DMS 273 treated with DMSO at 0.1 percent for 48 hours (cell line): ENCODE data around the gene SUGCT.
"Not testable (repeated sequence)": the region's sequence is repeated elsewhere in the genome, so short reads cannot be mapped to it uniquely, and the experiment has no call there.

ENCODE experiments used
- DNase-seq: peaks from one replicate; lab custom pipeline; 2025; lab: John Stamatoyannopoulos, UW

SUGCT gene

DNA sequence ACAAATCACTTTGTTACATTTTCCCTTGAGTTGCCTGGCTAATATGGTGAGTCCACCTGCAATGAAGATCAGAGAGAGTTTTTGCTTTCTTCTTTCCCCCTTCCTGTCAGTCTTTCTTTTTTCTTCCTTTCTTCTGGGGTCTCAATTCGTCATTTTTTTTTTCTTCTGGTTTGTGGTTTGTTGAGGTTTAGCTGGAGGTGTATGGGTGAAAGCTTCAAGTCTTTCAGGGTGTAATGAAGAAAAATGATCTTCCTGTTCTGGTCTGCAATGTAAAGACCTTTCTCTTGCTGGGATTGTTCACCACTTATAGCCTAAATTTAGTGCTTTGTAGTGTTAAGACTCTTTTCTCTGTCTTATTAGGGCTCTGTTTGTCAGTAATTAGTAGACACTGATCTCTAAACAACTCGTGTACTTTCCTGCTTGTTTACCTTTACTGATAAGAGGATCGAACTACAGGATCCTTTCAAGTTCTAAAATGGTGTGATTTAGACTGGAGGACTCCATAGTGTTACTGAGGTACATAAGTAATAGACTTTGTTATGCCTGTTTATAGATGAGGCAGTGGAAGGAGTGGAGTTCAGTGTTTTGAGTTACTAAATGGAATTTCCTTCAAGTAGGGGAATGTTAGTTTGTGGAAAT lies 129.1 kb downstream of the SUGCT start:
- no peak for DNase-seq

DNA sequence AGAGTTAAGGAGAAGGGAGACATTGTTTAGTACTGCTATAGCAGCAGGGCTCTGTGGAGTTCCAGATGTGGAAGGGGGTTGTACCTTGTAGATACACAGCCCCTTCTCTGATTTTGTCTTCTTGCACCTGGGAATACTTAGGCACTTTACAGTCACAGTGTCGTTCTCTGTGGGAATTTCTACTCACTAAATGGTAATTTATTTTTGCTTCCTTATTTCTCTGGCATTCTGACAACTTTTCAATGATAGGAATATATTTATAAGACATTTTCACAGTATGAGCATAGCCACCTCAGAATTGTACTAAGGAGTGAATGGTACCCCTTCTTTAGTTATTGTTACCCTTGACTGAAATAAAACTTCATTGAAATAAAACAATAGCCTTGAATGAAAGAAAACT lies 132.8 kb downstream of the SUGCT start:
- DNase-seq = no peak

DNA sequence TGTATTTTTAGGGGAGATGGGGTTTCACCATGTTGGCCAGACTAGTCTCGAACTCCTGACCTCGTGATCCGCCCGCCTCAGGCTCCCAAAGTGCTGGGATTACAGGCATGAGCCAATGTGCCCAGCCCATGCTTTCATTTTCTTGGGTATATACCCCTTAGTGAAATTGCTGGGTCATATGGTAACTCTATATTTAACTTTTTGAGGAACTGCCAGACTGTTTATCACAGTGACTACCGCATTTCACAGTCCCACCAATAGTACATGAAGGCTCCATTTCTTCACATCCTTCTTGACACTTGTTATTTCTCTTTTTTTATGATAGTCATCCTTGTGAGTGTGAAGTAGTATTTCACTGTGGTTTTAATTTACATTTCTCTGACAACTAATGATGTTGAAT lies 134.0 kb downstream of the SUGCT start:
- not testable (repeated sequence) for DNase-seq

DNA sequence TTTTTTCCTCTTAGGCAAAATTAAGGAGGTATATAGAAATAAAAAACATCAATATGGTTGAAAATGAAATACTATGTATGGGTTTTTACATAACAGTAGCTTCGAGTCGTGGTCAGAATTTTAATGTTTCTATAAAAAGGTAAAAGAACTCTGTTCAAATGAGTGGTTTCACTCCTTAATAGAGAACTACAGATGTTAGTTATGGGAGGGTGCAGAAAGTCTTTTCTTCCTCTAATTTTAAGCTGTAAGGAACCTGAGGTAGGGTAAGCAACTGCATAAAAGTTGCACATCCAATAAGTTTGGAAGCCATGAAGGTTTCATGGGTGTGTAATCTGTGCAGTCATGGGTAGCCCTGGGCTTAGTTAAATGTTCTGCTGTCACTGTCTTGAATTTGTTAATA lies 141.3 kb downstream of the SUGCT start:
- DNase-seq = no peak

DNA sequence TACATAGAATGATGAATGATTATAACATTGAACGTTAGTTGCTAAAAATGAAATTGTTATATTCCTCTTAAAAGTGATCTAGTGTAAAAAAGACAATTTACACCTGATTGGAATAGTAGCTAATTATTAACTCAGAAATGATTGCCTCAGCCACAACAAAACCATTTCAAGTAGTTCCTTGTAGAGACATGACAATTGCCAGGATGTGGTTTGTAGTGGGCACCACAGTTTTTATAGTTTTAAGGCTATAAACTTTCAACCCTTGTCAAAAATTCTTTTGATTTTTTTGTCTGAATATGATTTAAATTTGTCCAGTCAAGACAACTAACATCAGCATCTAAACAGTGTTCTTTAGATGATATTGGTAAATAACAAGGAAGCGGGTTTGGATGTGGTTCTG lies 145.2 kb downstream of the SUGCT start:
- no peak for DNase-seq

DNA sequence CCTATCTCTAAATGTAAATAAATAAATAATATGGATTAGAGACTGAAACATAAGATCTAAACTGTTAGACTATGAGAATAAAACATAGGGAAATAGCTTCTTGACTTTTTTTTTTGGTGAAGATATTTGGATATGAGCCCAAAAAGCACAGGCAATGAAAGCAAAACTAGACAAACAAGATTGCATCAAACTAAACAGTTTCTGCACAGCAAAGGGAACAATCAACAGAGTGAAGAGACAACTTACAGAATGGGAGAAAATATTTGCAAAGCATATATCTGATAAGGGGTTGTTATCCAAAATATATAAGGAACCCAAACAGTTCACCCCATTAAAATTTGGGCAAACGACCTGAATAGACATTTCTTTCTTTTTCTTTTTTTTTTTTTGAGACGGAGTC lies 148.1 kb downstream of the SUGCT start:
- no peak for DNase-seq

DNA sequence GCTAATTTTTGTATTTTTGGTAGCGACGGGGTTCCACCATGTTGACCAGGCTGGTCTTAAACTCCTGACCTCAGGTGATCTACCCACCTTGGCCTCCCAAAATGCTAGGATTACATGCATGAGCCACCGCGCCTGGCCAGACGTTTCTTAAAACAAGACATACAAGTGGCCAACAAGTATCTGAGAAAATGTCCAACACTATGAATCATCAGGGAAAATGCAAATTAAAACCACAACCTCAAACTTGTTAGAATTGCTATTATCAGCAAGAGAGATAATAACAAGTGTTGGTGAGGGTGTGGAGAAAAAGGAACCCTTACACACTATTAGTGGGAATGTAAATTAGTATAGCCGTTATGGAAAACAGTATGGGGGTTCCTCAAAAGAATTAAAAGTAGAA lies 148.6 kb downstream of the SUGCT start:
- no peak for DNase-seq

DNA sequence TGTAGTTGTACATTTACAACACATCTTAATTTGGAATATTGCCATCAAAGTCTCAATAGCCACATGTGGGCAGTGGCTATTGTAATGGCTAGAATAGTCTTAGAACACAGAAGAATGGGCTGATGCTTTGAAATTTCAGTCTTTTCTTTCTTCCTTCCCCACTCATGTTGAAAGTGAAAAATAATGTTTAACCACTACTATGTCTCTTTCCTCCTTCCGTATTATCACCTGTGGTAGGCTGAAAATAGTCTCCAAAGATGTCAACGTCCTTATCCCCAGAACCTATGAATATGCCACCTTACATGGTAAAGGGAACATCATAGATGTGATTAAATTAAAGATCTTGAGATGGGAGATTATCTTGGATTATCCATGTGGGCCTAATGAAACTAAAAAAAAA lies 154.0 kb downstream of the SUGCT start:
- DNase-seq = no peak

DNA sequence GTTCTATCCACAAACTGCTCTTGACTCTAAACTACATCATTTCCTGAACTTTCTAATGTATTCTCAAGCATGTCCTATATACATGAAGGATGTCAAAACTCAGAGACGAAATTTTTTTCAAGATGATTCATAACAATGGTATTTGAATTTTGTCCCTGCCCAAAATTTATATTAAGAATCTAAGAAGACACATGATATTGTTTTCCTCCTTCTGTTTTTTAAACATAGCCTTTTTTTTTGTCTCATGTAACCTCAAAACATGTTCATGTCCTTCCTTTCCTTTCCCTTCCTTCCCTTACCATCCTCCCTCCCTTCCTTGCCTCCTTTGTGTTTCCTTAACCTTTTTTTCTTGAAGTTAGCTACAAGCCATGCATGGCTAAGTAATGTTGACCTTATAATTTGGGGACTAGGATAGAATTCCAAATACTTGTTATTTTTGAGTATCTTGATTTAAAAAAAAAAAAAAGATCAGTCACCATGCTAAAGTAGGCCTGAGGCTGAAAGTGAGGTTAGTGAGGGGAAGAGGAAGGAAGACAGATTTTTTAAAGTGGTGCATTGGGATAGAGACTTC lies 163.0 kb downstream of the SUGCT start:
- DNase-seq = no peak

DNA sequence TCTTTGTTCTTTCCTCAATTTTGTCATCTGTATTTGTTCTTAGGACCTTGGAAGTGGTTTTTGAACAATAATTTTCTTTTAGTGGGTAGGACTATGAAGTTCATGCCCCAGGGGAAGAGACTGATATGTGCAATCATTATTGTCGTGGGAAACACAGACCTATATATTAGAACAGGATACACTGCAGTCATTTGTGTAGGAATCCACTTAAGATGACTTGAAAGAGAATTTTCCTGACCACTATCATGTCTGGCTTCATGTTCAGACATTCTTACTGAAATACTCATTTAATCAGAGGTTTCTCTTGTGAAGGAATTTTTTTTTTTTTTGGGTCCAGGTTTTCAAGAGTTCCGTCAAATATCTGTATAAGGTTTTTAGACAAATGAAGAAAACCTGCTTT lies 163.6 kb downstream of the SUGCT start:
- DNase-seq = no peak

DNA sequence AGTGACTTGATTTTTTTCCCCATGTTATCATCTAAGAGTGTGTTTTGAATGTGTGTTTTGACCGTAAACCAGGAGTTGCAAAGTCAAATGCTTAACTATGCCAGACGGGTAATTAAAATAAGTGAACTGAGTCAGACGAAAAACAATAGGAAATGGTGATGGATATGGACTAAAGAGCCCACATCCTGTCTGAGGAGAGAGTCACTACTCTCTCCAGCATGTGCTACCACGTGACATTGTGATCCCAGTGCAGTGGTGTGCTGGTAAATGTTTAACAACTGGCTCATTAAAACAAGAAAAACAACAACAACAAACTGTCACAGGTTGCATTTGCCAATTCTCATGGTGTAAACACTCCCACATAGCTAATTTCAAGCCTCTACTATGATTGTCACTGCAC lies 164.3 kb downstream of the SUGCT start:
- DNase-seq = no peak

DNA sequence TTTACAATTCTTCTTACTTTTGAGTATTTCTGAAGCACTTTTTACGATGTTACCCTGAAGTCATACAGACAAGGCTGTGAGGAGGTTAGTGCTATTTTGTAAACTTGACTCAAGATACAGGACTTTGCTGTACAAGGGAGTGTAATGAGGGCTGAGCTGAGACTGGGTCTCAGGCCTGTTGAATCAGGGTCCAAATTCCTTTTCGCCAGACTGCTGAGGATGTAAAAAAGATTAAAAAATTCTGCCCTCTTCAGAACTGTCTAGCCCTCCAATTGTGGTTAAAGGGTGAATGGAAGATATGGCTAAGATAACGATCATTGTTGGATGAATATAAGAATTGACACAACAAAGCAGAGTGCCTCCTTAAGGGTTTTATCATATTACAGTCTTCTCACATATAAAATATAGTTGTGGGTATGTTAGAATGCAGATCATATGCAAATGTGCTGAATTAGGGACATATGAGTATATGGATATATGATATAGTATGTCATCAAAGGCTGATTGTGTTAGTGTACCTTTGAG lies 165.4 kb downstream of the SUGCT start:
- no peak for DNase-seq

DNA sequence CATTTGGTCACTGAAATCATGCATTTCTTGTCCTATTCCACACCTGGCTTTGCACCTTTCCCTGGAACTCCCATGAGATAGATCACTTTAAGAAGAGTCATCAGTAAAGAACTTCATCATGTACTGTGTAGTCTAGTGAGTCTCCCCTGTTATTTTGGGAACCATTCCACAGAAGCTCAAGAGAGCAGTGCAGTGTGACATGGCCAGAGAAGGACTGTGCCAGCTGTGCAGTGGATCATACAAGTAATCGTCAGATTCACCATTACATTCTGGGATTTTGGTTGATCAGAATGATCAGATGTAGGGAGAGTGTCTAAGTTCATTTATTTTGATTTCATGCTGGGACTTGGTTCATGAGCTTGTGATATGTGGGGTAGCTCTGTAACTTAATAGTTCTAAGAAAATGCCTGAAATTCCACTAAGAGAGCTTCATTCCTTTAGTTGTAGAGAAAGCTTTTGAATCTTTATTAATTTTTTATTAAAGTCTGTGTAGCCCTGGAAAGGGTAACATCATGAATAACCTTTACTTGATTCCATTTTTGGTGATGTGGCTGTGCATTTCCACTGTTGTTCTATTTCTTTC lies 166.8 kb downstream of the SUGCT start:
- DNase-seq = no peak

DNA sequence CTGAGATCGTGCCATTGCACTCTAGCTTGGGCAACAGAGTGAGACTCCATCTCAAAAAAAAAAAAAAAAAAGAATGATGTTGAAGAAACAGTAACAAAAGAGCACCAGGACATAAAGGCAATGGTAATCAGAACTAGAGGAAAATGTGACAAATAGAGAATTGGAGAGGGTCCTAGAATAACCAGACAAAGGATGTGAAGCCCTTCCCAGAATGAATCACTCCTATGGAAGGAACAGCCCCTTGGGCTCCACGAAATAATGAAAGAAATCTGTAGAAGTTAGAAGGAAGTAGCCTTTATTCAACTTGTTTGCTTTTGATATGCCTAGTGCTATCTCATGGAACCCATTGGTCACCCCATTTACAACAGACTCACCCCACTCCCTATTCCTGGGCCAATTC lies 169.2 kb downstream of the SUGCT start:
- DNase-seq = no peak

DNA sequence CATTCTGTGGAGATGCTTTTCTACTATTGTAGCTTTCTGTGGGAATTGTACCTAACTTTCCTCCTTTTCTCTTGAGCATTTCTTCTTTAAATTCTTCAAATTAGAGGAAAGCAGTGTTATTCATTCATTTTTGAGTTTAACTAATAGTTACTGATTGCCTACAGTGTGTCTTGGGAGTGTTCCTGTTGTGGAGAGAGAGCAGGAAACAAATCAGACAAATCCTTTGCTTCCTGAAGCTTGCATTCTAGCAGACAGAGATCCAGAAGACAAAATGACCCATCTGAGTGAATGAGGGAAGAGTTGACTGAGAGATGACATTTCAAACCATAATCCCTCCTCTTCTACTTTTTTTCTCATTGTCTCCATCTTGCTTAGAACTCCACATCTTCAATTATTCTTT lies 170.4 kb downstream of the SUGCT start:
- no peak for DNase-seq

DNA sequence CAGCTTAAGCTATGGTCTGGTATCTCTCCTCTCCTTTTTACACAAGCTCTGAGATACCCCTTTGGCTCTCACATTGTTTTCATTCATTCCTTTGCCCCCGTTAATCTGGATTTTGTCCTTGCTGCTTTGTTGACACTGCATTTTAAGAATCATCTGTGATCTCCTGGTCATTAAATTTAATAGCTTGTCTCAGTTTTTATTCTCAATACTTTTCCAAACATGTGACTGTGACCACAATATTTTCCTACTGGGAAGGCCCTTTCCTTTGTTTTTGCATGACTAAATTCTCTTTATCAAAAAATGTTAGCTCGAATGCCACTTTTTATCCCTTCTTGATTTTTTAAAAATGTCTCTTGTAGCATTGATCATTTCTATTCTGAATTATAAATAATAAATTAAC lies 171.2 kb downstream of the SUGCT start:
- DNase-seq = no peak

DNA sequence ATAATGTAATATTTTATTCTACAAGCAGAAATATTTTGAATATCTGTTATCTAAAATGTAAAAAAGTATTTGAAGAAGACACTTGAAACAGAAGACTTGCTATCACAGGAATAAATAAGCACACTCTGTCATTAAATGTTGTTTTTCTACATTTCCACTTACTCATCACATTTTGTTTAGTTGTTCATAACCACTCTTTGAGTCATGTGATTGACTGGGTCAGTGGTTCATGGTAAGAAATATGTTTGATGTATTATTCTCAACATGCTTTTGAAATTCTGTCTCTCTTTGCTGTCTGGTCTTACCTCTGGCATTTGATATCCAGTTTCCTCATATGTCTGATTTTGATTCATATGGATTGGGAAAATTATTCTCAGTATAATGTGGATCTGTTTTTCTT lies 171.8 kb downstream of the SUGCT start:
- DNase-seq = no peak

DNA sequence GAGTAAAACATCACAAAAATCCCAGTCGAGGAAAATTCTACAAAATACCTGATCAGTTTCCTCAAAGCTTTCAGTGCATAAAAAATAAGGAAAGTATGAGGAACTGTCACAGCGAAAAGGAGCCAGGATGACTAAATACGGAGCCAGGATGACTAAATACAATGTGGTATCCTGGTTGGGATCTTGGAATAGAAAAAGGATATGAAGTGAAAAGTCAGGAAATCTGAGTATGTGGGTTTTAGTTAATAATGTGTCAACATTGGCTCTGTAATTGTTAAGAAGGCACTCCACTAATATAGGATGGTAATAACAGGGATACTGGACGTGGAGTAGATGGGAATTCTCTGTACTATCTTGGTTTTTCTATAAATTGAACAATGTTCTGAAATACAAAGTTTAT lies 175.5 kb downstream of the SUGCT start:
- no peak for DNase-seq

DNA sequence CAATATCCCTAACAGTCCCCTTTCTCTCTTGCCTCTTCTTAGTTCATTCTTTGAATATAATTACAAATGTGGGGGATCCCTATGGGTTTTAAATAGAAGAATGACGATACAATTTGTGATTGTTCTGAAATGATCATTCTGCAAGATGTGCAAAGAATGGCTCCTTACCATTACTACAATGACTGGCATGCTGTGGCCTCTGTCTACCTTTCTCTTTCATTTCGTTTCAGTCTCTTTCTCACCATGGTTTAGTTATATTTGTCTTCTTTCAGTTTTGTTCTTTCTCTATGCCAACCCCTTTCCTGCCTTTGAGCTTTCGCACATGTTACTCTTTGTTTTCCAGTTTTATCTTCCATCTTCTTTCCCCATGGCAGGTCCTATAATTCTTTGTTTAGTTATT lies 176.5 kb downstream of the SUGCT start:
- no peak for DNase-seq

DNA sequence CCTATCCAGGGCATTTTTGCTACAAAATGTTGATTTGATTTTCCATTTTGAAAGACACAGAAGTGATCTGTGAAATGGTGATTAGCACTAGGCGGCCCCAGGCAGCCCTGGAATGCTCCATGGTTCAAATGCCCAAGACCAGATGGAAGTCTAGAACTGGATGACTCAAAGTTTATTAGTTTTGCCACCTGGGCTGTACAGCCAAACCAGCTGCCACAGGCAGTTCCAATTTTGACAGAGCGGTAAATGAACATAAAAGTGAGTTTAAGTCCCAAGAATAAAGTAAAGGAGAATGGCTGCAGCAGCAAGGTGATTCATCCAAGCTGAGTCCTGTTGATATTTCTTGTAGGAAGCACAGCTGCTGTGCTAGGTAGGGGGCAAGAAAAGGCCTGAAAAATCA lies 180.5 kb downstream of the SUGCT start:
- DNase-seq = peak; percentile 94

DNA sequence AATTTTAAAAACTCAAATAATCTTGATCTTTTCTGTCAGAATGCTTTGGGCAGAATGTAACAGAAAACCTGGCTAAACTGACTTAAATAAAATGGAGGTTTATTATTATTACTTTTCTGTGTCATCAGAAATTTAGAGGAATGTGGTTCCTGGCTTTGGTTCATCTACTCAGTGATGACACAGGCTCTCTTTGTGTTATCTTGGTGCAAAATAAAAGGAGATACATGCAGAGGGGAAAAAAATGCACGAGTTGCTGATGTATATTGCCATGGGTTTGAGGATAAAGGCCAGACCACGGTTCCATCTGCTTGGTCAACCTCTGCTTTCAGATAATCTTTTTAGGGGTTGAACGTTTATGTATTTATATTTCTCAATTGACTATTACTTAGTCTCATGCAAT lies 181.4 kb downstream of the SUGCT start:
- DNase-seq = no peak

DNA sequence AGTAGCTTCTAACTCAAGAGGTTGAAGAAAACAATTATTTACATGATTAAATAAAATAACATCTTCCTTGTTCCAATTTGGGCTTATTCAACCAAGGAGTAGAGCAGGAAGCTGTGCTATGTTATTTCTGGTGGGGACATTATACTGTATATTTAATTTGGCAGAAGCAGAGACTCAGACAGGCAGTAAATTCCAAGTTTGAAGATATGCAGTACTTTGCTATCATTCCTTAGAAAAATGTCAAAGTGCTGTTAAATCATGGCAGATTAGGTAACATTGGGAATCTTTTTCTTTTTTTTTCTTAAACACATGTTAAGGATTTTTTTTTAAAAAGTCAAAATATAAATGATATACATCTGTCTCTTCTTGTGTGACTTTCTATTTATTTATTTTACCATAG lies 190.1 kb downstream of the SUGCT start:
- DNase-seq = no peak

DNA sequence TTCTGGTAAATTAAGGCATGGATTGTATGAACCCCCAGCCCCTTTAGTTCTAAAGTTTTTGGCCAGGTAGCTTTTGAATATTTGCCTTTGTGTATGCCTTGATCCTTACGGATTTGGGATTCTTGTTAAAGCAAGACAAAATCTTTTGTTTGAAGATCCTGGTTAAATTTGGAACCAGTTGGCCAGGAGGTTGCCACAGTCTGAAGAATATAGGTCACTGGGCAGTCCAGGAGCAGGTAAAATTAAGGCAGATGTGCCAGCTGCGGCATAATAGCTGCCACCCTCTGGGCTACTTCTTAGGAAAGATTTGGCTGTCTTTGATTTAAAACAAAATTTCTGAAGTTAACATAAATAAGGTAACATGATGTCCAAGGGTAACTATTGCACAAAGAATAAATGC lies 192.3 kb downstream of the SUGCT start:
- DNase-seq = no peak

DNA sequence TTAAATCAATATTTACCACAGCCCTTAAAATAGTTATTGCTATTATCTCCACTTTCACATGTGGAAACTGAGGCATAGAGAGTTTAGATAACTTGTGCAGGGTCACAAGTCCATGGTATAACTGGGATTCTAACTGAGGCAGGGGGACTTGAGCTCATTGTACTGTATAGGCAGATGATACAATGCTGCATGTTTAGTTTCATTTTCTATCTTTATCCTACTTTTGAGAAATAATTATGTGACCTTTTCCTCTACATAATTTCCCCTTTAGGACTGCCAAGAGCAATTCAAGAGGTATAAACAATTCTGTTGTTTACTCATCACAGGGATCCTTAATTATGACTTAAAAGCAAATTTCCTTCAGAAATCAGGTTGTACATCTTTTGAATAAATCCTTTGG lies 193.1 kb downstream of the SUGCT start:
- DNase-seq = no peak
